Parathyroid adenoma (tissue), 2 donors: ENCODE measurements around the gene TTC9B.

Experiments
- H2AFZ ChIP-seq: fragments of 300-600 bp; sonication (generic); one replicate; pipeline ENCODE4 v1.7.0; 2017; ENCODE audit warnings: antibody characterized with exemption, mild to moderate bottlenecking
- H3K27ac ChIP-seq: fragments of 300-600 bp; sonication (generic); one replicate; pipeline ENCODE4 v1.7.0; 2017
- H3K27me3 ChIP-seq: fragments of 300-600 bp; sonication (generic); one replicate; pipeline ENCODE4 v1.7.0; 2017; ENCODE audit warnings: low read length; ENCODE audit not compliant: control insufficient read depth, insufficient read depth
- H3K36me3 ChIP-seq: fragments of 300-600 bp; sonication (generic); one replicate; pipeline ENCODE4 v1.7.0; 2017; ENCODE audit warnings: low read length; ENCODE audit not compliant: control insufficient read depth, insufficient read depth
- H3K4me1 ChIP-seq: fragments of 300-600 bp; sonication (generic); one replicate; pipeline ENCODE4 v1.7.0; 2017; ENCODE audit warnings: control low read depth
- H3K4me2 ChIP-seq: fragments of 300-600 bp; sonication (generic); one replicate; pipeline ENCODE4 v1.7.0; 2017; ENCODE audit warnings: low read length
- H3K4me3 ChIP-seq: fragments of 300-600 bp; sonication (generic); one replicate; pipeline ENCODE4 v1.7.0; 2017; ENCODE audit warnings: low read depth, low read length
- H3K79me2 ChIP-seq: fragments of 300-600 bp; sonication (generic); one replicate; pipeline ENCODE4 v1.7.0; 2017; ENCODE audit warnings: control low read depth
- H3K9ac ChIP-seq: fragments of 300-600 bp; sonication (generic); one replicate; pipeline ENCODE4 v1.7.0; 2017; ENCODE audit warnings: mild to moderate bottlenecking
- H3K9me3 ChIP-seq: fragments of 300-600 bp; sonication (generic); one replicate; pipeline ENCODE4 v1.7.0; 2017; ENCODE audit warnings: low read length; ENCODE audit not compliant: control insufficient read depth
- TF ChIP-seq, protein P1 (sequence below): fragments of 300-600 bp; sonication (generic); IDR thresholded peaks from one replicate; pipeline ENCODE4 v1.7.0; 2017; ENCODE audit warnings: antibody characterized with exemption, mild to moderate bottlenecking
- donor health status: primary hyperparathyroidism.

The TTC9B gene

GRCh38 chr19:40251244-40251643 is 33.1 kb upstream of the TTC9B start:
- peaks cover 21% of the 10 kb centered on the region for H3K4me1 ChIP-seq

DNA sequence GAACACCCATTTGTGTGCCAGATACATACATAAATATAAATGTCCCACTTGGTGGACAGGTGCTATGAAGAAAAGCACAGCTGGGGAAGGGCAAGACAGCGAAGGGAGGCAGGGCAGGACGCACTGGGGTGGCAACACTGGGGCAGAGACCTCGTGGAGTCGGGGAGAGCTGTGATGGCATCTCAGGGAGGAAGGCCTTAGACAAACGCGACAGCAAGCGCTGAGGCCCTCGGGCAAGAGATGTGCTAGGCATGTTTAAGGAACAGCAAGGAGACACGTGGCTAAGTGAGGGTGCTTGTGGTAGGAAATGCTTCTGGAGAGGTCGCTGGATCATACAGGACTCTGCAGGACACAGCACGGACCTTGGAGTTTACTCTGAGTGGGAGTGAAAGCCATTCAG is 31.6 kb upstream of the TTC9B start:
- H3K36me3 ChIP-seq, result no peaks in the 10 kb centered on the region
- no peaks in the 10 kb centered on the region for H3K9me3 ChIP-seq
- H3K27me3 ChIP-seq, result no peaks in the 10 kb centered on the region
- no peak overlapping the region for H3K4me2 ChIP-seq
- no peak overlapping the region for H3K4me3 ChIP-seq
- peaks cover 27% of the 10 kb centered on the region for H3K79me2 ChIP-seq
- TF ChIP-seq, protein P1, sequence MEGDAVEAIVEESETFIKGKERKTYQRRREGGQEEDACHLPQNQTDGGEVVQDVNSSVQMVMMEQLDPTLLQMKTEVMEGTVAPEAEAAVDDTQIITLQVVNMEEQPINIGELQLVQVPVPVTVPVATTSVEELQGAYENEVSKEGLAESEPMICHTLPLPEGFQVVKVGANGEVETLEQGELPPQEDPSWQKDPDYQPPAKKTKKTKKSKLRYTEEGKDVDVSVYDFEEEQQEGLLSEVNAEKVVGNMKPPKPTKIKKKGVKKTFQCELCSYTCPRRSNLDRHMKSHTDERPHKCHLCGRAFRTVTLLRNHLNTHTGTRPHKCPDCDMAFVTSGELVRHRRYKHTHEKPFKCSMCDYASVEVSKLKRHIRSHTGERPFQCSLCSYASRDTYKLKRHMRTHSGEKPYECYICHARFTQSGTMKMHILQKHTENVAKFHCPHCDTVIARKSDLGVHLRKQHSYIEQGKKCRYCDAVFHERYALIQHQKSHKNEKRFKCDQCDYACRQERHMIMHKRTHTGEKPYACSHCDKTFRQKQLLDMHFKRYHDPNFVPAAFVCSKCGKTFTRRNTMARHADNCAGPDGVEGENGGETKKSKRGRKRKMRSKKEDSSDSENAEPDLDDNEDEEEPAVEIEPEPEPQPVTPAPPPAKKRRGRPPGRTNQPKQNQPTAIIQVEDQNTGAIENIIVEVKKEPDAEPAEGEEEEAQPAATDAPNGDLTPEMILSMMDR, result no peak
- no peak overlapping the region for H3K27ac ChIP-seq
- H2AFZ ChIP-seq, result no peak overlapping the region
- peaks cover 26% of the 10 kb centered on the region for H3K4me1 ChIP-seq
- H3K9ac ChIP-seq, result no peak overlapping the region

More at GRCh38 chr19:40251244-40251643, 33.1 kb upstream of the TTC9B start:
- H3K36me3 ChIP-seq, result no peaks in the 10 kb centered on the region
- no peak overlapping the region for H2AFZ ChIP-seq
- H3K9ac ChIP-seq, result no peak overlapping the region
- no peaks in the 10 kb centered on the region for H3K9me3 ChIP-seq
- no peak overlapping the region for H3K4me3 ChIP-seq
- H3K27ac ChIP-seq, result no peak overlapping the region
- no peaks in the 10 kb centered on the region for H3K27me3 ChIP-seq
- TF ChIP-seq, protein P1, result no peak
- H3K4me2 ChIP-seq, result no peak overlapping the region
- H3K79me2 ChIP-seq, result peaks cover 25% of the 10 kb centered on the region

- H3K36me3 ChIP-seq, result no peaks in the 10 kb centered on the region
- TF ChIP-seq, protein P1, result no peak
Measured at GRCh38 chr19:40249201-40249600, 31.0 kb upstream of the TTC9B start.

DNA sequence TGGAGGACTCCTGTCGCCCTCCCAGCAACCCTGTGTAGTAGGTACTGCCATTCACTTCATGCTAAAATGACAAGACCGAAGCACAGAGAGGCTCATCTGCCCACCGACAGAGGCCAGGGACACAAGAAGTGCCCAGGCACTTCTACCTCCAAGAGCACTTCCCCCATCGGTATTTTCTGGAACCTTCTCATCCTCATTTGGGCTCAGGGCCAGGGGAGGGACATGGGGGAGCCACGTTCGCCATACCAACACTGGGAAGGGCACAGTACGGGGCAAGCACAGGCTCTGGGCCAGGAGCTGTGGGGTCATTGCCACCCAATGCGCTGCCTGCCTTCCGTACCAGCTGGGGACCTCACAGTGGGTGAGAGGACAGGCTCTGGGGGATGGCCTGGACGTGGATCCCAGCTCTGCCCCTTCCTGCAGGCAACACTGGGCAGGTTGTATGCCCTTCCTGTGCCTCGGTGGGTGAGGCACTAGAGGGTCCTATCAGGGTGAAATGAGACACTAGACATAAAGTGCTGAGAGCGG is 29.6 kb upstream of the TTC9B start:
- Histone ChIP-seq H3K4me2 (no peak overlapping the region), H3K27ac (peak overlapping the region; percentile 70), H2AFZ (no peak overlapping the region), H3K4me3 (no peak overlapping the region), H3K79me2 (peaks cover 27% of the 10 kb centered on the region), H3K36me3 (no peaks in the 10 kb centered on the region), H3K9ac (no peak overlapping the region), H3K9me3 (no peaks in the 10 kb centered on the region), H3K27me3 (no peaks in the 10 kb centered on the region), H3K4me1 (peaks cover 26% of the 10 kb centered on the region)
- TF ChIP-seq, protein P1, result no peak

More at GRCh38 chr19:40249201-40249600, 31.0 kb upstream of the TTC9B start:
- Histone ChIP-seq H2AFZ (no peak overlapping the region), H3K27ac (no peak overlapping the region), H3K79me2 (peaks cover 24% of the 10 kb centered on the region), H3K9me3 (no peaks in the 10 kb centered on the region), H3K9ac (no peak overlapping the region), H3K27me3 (no peaks in the 10 kb centered on the region), H3K4me2 (no peak overlapping the region), H3K4me3 (no peak overlapping the region), H3K4me1 (peaks cover 26% of the 10 kb centered on the region)

DNA sequence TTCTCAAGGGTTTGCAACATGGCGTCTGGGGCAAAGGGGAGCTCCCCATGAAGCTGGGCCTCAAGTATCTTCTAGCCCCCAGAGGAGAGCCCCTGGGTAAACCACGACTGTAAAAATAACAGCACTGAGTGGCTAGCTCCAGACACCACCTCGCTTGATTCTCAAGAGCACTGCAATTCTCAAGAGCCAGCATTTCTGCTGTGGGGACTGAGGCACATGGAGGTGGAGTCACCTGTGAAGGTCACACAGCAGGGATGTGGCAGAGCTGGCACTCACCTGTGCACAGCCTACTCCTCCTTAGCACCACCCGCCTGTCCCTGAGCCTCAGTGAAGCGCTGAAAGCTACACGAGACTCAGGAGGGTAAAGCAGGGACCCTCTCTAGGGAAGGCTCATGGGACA is 29.0 kb upstream of the TTC9B start:
- Histone ChIP-seq H3K9me3 (no peaks in the 10 kb centered on the region), H3K79me2 (peaks cover 34% of the 10 kb centered on the region), H2AFZ (no peak overlapping the region), H3K4me2 (no peak overlapping the region), H3K4me1 (peaks cover 26% of the 10 kb centered on the region), H3K36me3 (no peaks in the 10 kb centered on the region), H3K4me3 (no peak overlapping the region), H3K27ac (peak overlapping the region; percentile 70), H3K9ac (no peak overlapping the region), H3K27me3 (no peaks in the 10 kb centered on the region)
- TF ChIP-seq, protein P1, result no peak
